Measurements from ENCODE around the gene RPF1.

- TF ChIP-seq EZH2phosphoT487 (IDR thresholded peaks at IDR 0.05; ENCODE audit: low read depth) (no peak), CTCF (IDR thresholded peaks at IDR 0.05; ENCODE audit: low read depth, low read length) (no peak)
These were observed 14.7 kb downstream of the RPF1 start for GRCh38 chr1:84493747-84494146.

Measured in OCI-LY3 (cell line).